SH-SY5Y (cell line): ENCODE measurements around the gene DNAH17.

Experiments
- GATA2 ChIP-seq: IDR thresholded peaks from 2 replicates; pipeline ENCODE4 v1.6.1; 2011; ENCODE audit warnings: mild to moderate bottlenecking, low read depth, low read length
- GATA3 ChIP-seq: IDR thresholded peaks from 2 replicates; pipeline ENCODE4 v1.6.1; 2011; ENCODE audit warnings: low read depth, mild to moderate bottlenecking, low read length, moderate library complexity

- TF ChIP-seq GATA3 (no peak), GATA2 (no peak)
Measured at GRCh38 chr17:78479369-78479768, 97.8 kb downstream of the DNAH17 start.
